GM23338 (cell line): Measurements from ENCODE around the gene PGLYRP2. TPM values are rescaled to one million over a fixed set of nuclear protein-coding genes. Genes with fewer than 3 reads are reported as not detected.

Source experiments
- ATAC-seq: fragments of 200-7000 bp; cut with Tn5 transposase; 3 replicates; pipeline ENCODE4 v1.9.1; 2020
- DNase-seq: peaks from one replicate; pipeline ENCODE4 v3.0.0-alpha.2; 2015; ENCODE audit warnings: low spot score
- H2AFZ ChIP-seq: fragments of 200-600 bp; sonication (generic); 2 replicates; pipeline ENCODE4 v1.8.0; 2016; ENCODE audit warnings: antibody characterized with exemption, mild to moderate bottlenecking, moderate library complexity
- H3F3A ChIP-seq: fragments of 200-600 bp; sonication (generic); replicated peaks from 2 replicates; pipeline ENCODE4 v1.8.0; 2017; ENCODE audit warnings: antibody characterized with exemption, mixed run types, low read depth
- H3K27ac ChIP-seq: fragments of 200-600 bp; sonication (generic); 2 replicates; pipeline ENCODE4 v1.6.1; 2016; ENCODE audit warnings: low read depth
- H3K27me3 ChIP-seq: fragments of 200-600 bp; sonication (generic); 2 replicates; pipeline ENCODE4 v1.8.0; 2016; ENCODE audit warnings: mild to moderate bottlenecking, mixed run types, moderate library complexity; ENCODE audit not compliant: insufficient read depth
- H3K36me3 ChIP-seq: fragments of 200-600 bp; sonication (generic); 2 replicates; pipeline ENCODE4 v1.8.0; 2016; ENCODE audit warnings: mild to moderate bottlenecking; ENCODE audit not compliant: insufficient read depth
- H3K4me1 ChIP-seq: fragments of 200-600 bp; sonication (generic); 2 replicates; pipeline ENCODE4 v1.8.0; 2016; ENCODE audit warnings: mild to moderate bottlenecking, moderate library complexity; ENCODE audit not compliant: insufficient read depth
- H3K4me2 ChIP-seq: fragments of 200-600 bp; sonication (generic); 2 replicates; pipeline ENCODE4 v1.7.1; 2017; ENCODE audit warnings: mixed run types
- H3K4me3 ChIP-seq: fragments of 200-600 bp; sonication (generic); 2 replicates; pipeline ENCODE4 v1.6.1; 2016; ENCODE audit warnings: mixed run types
- H3K79me2 ChIP-seq: fragments of 200-600 bp; sonication (generic); replicated peaks from 2 replicates; pipeline ENCODE4 v1.8.0; 2017; ENCODE audit warnings: mild to moderate bottlenecking; ENCODE audit not compliant: insufficient read depth
- H3K9me2 ChIP-seq: fragments of 200-600 bp; sonication (generic); 2 replicates; pipeline ENCODE4 v1.8.0; 2017; ENCODE audit not compliant: insufficient read depth
- H4K20me1 ChIP-seq: fragments of 200-600 bp; sonication (generic); replicated peaks from 2 replicates; pipeline ENCODE4 v1.8.0; 2017; ENCODE audit warnings: mild to moderate bottlenecking; ENCODE audit not compliant: insufficient read depth
- H3K27ac Mint-ChIP-seq: 2 replicates; pipeline ENCODE4 v1.8.0; 2020; ENCODE audit warnings: inconsistent platforms, mild to moderate bottlenecking, moderate library complexity, mixed read lengths
- H3K27me3 Mint-ChIP-seq: 3 replicates; pipeline ENCODE4 v1.8.0; 2022; ENCODE audit warnings: low read depth, mild to moderate bottlenecking, moderate library complexity, mixed read lengths, inconsistent platforms; ENCODE audit not compliant: insufficient read depth, poor library complexity
- H3K36me3 Mint-ChIP-seq: 3 replicates; pipeline ENCODE4 v1.8.0; 2021; ENCODE audit warnings: low read depth, mild to moderate bottlenecking, inconsistent platforms, moderate library complexity, mixed read lengths
- H3K4me1 Mint-ChIP-seq: 3 replicates; pipeline ENCODE4 v1.8.0; 2020; ENCODE audit warnings: mild to moderate bottlenecking, inconsistent platforms, mixed read lengths
- H3K4me3 Mint-ChIP-seq: 3 replicates; pipeline ENCODE4 v1.8.0; 2021; ENCODE audit warnings: moderate library complexity, mild to moderate bottlenecking, inconsistent platforms, mixed read lengths
- H3K9me3 Mint-ChIP-seq: 3 replicates; pipeline ENCODE4 v1.8.0; 2020; ENCODE audit warnings: moderate library complexity, mild to moderate bottlenecking, inconsistent platforms, mixed read lengths
- ETS1 ChIP-seq: IDR thresholded peaks from 2 replicates; pipeline ENCODE4 v1.6.1; 2016; ENCODE audit warnings: antibody characterized with exemption
- NANOG ChIP-seq: IDR thresholded peaks from 2 replicates; pipeline ENCODE4 v1.6.1; 2016; ENCODE audit warnings: antibody characterized with exemption, borderline replicate concordance
- POLR2AphosphoS5 ChIP-seq: IDR thresholded peaks from 2 replicates; pipeline ENCODE4 v1.6.1; 2016; ENCODE audit warnings: antibody characterized with exemption, low read depth
- REST ChIP-seq: IDR thresholded peaks from one replicate; pipeline ENCODE4 v1.6.1; 2018; ENCODE audit warnings: antibody characterized with exemption; ENCODE audit not compliant: unreplicated experiment
- ZNF114 ChIP-seq: fragments of 250-450 bp; sonication (Bioruptor Pico); IDR thresholded peaks from 2 replicates; pipeline ENCODE4 v1.5.0; 2020; ENCODE audit warnings: mild to moderate bottlenecking, moderate library complexity
- ZNF331 ChIP-seq: fragments of 250-450 bp; sonication (Bioruptor Pico); IDR thresholded peaks from 2 replicates; pipeline ENCODE4 v1.5.0; 2020; ENCODE audit warnings: low read depth, mild to moderate bottlenecking, moderate library complexity
- ZNF462 ChIP-seq: fragments of 250-450 bp; sonication (Bioruptor Pico); IDR thresholded peaks from 2 replicates; pipeline ENCODE4 v1.5.0; 2020; ENCODE audit warnings: mild to moderate bottlenecking, moderate library complexity
- polyA plus RNA-seq: library from polyadenylated mRNA; unstranded; fragments of >200 nt; fragmentation: Nextera tagmentation; extraction: Ambion mirVana; gene quantifications from 2 replicates; pipeline ENCODE4 v1.2.1, GENCODE V29; 2016
- total RNA-seq: library from RNA; depleted of rRNA; stranded (reverse); fragments of >200 nt; shearing (Covaris generic); gene quantifications from 2 replicates; pipeline ENCODE4 v1.2.3, GENCODE V29; 2014

PGLYRP2 gene
- total and polyA plus RNA-seq, 2 experiments from 2014 or later: not detected

GRCh38 chr19:15441317-15441716 is 38.0 kb downstream of the PGLYRP2 start:
- DNase-seq (no peak), ATAC-seq (no peak)
- H3K27ac Mint-ChIP-seq: no peak overlapping the region
- Histone ChIP-seq H3K4me3 (no peak overlapping the region), H3K36me3 (no peaks in the 10 kb centered on the region), H3F3A (no peaks in the 10 kb centered on the region), H2AFZ (no peak overlapping the region), H3K4me2 (no peak overlapping the region), H4K20me1 (no peaks in the 10 kb centered on the region), H3K9me2 (no peaks in the 10 kb centered on the region), H3K27ac (no peak overlapping the region), H3K27me3 (no peaks in the 10 kb centered on the region), H3K79me2 (no peaks in the 10 kb centered on the region), H3K4me1 (no peaks in the 10 kb centered on the region)
- no peak overlapping the region for H3K4me3 Mint-ChIP-seq
- no peaks in the 10 kb centered on the region for H3K9me3 Mint-ChIP-seq
- peaks cover 1% of the 10 kb centered on the region for H3K27me3 Mint-ChIP-seq
- H3K4me1 Mint-ChIP-seq: no peaks in the 10 kb centered on the region
- TF ChIP-seq NANOG (no peak), ZNF331 (CRISPR knock-in tag) (no peak), ZNF462 (CRISPR knock-in tag) (no peak), POLR2AphosphoS5 (no peak), ZNF114 (no peak), ETS1 (no peak), REST (no peak)
- no peaks in the 10 kb centered on the region for H3K36me3 Mint-ChIP-seq
